Measurements from ENCODE around the gene RNF157. TPM values are rescaled to one million over a fixed set of nuclear protein-coding genes. Genes with fewer than 3 reads are reported as not detected.

The RNF157 gene
- polyA plus RNA-seq, 1 experiment, result 0.50 TPM

DNA sequence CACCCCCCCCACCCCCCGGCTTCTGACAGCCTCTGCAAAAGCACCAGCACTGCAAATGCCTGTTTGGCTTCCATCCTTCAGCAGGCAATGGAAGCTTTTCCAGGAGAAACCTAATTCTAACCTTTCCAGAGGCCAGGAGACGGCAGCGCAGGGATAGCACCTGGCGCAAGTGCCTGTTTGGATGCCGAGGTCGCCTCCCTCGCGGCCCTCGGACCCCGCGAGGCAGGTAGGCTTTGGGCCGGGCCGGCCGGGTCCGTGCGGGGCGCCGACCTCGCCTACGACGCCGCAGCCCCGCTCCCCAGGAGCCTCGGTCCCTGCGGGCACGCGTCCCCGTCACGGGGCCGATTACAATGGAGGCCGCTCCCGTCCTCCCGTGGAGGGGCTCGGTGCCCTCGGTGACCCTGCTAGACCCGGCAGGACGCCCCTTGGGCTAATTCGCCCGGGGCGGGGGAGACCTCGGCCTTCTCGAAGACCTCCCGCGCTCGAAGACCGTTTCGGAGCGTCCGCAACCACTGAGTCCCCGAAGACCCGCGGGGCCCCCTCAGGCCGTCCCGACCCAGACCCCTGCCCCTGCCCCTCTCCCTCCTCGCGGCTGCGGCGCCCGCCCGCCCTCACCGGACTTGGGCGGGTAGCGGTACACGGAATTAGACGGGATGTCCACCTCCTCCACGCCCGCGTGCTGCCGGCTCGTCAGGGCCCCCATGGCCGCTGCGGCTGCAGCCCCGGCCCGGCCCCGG, 587 bp downstream of the RNF157 start:
- Histone ChIP-seq H3K36me3 (ENCODE audit: control insufficient read depth, insufficient read depth, low read length) (no peaks in the 10 kb centered on the region), H3K27me3 (ENCODE audit: control insufficient read depth, insufficient read depth, low read length) (peaks cover 20% of the 10 kb centered on the region), H3K4me3 (ENCODE audit: low read depth, low read length) (no peak overlapping the region)
- CTCF ChIA-PET, result no interaction called here
- POLR2A ChIA-PET, result no interaction called here
- TF ChIP-seq, protein P1, sequence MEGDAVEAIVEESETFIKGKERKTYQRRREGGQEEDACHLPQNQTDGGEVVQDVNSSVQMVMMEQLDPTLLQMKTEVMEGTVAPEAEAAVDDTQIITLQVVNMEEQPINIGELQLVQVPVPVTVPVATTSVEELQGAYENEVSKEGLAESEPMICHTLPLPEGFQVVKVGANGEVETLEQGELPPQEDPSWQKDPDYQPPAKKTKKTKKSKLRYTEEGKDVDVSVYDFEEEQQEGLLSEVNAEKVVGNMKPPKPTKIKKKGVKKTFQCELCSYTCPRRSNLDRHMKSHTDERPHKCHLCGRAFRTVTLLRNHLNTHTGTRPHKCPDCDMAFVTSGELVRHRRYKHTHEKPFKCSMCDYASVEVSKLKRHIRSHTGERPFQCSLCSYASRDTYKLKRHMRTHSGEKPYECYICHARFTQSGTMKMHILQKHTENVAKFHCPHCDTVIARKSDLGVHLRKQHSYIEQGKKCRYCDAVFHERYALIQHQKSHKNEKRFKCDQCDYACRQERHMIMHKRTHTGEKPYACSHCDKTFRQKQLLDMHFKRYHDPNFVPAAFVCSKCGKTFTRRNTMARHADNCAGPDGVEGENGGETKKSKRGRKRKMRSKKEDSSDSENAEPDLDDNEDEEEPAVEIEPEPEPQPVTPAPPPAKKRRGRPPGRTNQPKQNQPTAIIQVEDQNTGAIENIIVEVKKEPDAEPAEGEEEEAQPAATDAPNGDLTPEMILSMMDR (IDR thresholded peaks at IDR 0.05; ENCODE audit: insufficient read depth, low read depth, low read length), result no peak
- DNase-seq (ENCODE audit: low read depth), result no peak

DNA sequence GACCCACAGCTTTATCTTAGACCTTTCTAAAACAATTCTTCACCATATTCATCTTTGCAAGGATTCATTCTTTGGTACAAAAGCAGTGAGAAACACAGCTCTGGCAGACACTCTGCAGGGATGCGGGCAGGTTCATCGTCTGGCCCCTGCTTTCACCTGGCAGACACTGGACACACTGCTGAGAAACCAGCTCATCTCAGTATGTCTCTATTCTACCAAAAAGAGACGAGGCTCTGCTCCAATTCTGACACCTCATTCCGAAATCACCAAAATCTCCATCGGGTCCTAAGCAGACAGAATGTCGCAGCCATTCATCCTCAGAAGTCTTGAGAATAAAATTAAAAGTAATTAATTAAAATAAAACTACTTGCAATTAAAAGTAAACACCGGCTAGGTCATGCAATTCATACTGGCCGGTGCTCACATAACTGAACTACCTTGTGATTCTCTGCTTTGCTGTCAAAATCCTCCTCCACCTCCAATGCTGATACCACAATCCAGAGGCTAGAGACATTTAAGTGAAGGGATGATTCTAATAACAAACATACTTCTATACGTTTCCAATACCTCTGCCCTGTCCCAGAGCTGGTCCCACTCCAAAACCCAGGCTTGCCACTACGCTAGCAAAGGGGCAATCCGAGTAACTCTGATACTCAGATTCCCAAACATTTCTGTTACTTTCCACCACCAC, 1.3 kb downstream of the RNF157 start:
- TF ChIP-seq, protein P1 (IDR thresholded peaks at IDR 0.05; ENCODE audit: insufficient read depth, low read depth, low read length), result no peak
- H3K27me3 ChIP-seq (ENCODE audit: control insufficient read depth, insufficient read depth, low read length), result peaks cover 18% of the 10 kb centered on the region
- DNase-seq (ENCODE audit: low read depth), result no peak
- ChIA-PET CTCF (no interaction called here), POLR2A (no interaction called here)
- no peak overlapping the region for H3K4me3 ChIP-seq (ENCODE audit: low read depth, low read length)
- no peaks in the 10 kb centered on the region for H3K36me3 ChIP-seq (ENCODE audit: control insufficient read depth, insufficient read depth, low read length)

DNA sequence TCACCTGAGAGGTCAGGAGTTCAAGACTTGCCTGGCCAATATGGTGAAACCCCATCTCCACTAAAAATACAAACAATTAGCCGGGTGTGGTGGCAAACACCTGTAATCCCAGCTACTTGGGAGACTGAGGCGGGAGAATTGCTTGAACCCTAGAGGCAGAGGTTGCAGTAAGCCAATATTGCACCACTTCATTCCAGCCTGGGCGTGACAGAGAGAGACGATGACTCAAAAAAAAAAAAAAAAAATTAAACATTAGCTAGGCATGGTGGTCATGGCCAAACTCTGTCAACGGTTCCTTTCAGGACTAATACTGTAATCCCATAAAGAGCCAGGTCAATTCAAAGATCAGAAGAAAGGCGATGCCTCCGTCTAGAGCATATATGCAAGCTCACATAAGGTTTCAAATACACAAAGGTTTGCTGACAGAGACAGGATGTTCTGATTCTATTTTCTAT, 2.4 kb downstream of the RNF157 start:
- no peak for DNase-seq (ENCODE audit: low read depth)
- peaks cover 16% of the 10 kb centered on the region for H3K27me3 ChIP-seq (ENCODE audit: control insufficient read depth, insufficient read depth, low read length)
- H3K36me3 ChIP-seq (ENCODE audit: control insufficient read depth, insufficient read depth, low read length), result no peaks in the 10 kb centered on the region
- ChIA-PET POLR2A (interaction anchor here (0.7 kb wide), 1 partner anchor 365 kb away, joined by 5 read pairs; no protein-coding TSS in a partner anchor), CTCF (interaction anchor here (0.7 kb wide), 1 partner anchor 42 kb away, joined by 4 read pairs; no protein-coding TSS in a partner anchor)
- TF ChIP-seq, protein P1 (IDR thresholded peaks at IDR 0.05; ENCODE audit: insufficient read depth, low read depth, low read length), result no peak
- H3K4me3 ChIP-seq (ENCODE audit: low read depth, low read length), result no peak overlapping the region

DNA sequence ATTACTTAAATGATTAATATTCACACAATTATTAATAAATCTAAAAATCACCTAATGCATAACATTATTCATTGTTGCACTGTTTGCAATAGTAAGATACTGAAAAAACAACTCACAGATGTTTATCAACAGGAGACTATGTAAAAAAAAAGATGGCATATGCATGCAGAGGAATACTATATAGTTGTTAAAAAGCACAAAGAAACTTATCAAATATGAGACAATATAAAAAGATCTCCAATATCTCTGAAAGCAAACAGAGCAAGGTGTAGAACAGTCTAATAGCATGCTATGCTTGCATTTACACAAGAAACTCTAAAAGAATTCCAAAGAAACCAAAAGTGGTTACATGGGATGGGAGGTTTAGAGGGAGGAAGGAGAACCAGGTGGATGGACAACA, 3.7 kb downstream of the RNF157 start:
- no peak for DNase-seq (ENCODE audit: low read depth)
- Histone ChIP-seq H3K36me3 (ENCODE audit: control insufficient read depth, insufficient read depth, low read length) (no peaks in the 10 kb centered on the region), H3K4me3 (ENCODE audit: low read depth, low read length) (no peak overlapping the region), H3K27me3 (ENCODE audit: control insufficient read depth, insufficient read depth, low read length) (peaks cover 11% of the 10 kb centered on the region)
- POLR2A ChIA-PET, result no interaction called here
- CTCF ChIA-PET, result no interaction called here
- TF ChIP-seq, protein P1 (IDR thresholded peaks at IDR 0.05; ENCODE audit: insufficient read depth, low read depth, low read length), result no peak

DNA sequence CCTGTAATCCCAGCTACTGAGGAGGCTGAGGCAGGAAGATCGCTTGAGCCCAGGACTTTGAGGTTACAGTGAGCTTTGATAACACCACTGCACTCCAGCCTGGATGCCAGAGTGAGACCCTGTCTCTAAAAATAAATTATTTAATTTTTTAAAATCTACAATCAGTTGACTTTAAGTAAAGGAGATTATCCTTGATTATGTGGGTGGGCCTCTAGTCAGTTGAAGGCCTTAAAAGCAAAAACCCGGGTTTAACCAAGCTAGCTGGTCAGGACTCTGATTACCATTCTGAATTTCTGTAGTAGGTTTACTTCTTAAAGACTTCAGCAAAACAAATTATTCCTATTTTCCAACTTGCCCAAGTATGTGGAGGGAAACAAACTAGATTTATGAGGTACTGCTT, 4.4 kb downstream of the RNF157 start:
- CTCF ChIA-PET, result interaction anchor here (0.6 kb wide), 1 partner anchor 30 kb away, joined by 3 read pairs; no protein-coding TSS in a partner anchor

More for the DNA sequence above, 4.4 kb downstream of the RNF157 start:
- POLR2A ChIA-PET, result no interaction called here
- no peak overlapping the region for H3K4me3 ChIP-seq (ENCODE audit: low read depth, low read length)
- no peak for DNase-seq (ENCODE audit: low read depth)
- H3K27me3 ChIP-seq (ENCODE audit: control insufficient read depth, insufficient read depth, low read length), result peaks cover 11% of the 10 kb centered on the region
- TF ChIP-seq, protein P1 (IDR thresholded peaks at IDR 0.05; ENCODE audit: insufficient read depth, low read depth, low read length), result no peak
- H3K36me3 ChIP-seq (ENCODE audit: control insufficient read depth, insufficient read depth, low read length), result no peaks in the 10 kb centered on the region
